GM21423 (cell line): ENCODE results near the gene SYT13.
"Not testable (repeated sequence)": the region's sequence is repeated elsewhere in the genome, so short reads cannot be mapped to it uniquely, and the experiment has no call there.

Experiments used
- ATAC-seq: cut with Tn5 transposase; IDR thresholded peaks from one replicate; pipeline ENCODE4 v1.9.1; 2021; ENCODE audit warnings: mild to moderate bottlenecking, moderate library complexity; ENCODE audit not compliant: unreplicated experiment

Gene SYT13

GRCh38 chr11:45313171-45313865, 27.2 kb upstream of the SYT13 start:
- no peak for ATAC-seq

- no peak for ATAC-seq
Measured at GRCh38 chr11:45305874-45306623, 19.9 kb upstream of the SYT13 start.

- ATAC-seq = no peak
Measured at GRCh38 chr11:45304992-45305335, 18.8 kb upstream of the SYT13 start.

- ATAC-seq = no peak
Measured at GRCh38 chr11:45304111-45304991, 18.2 kb upstream of the SYT13 start.

- ATAC-seq = no peak
Measured at GRCh38 chr11:45303316-45303715, 17.2 kb upstream of the SYT13 start.

- no peak for ATAC-seq
Measured at GRCh38 chr11:45301537-45302246, 15.6 kb upstream of the SYT13 start.

- ATAC-seq = no peak
Measured at GRCh38 chr11:45300715-45301114, 14.6 kb upstream of the SYT13 start.

- no peak for ATAC-seq
Measured at GRCh38 chr11:45298718-45299117, 12.6 kb upstream of the SYT13 start.

GRCh38 chr11:45296075-45296474, 9.9 kb upstream of the SYT13 start:
- no peak for ATAC-seq

- no peak for ATAC-seq
Measured at GRCh38 chr11:45294499-45294898, 8.4 kb upstream of the SYT13 start.

- ATAC-seq = not testable (repeated sequence)
Measured at GRCh38 chr11:45293566-45294192, 7.5 kb upstream of the SYT13 start.

- ATAC-seq = no peak
Measured at GRCh38 chr11:45290586-45290985, 4.4 kb upstream of the SYT13 start.

- ATAC-seq = no peak
Measured at GRCh38 chr11:45289369-45289768, 3.2 kb upstream of the SYT13 start.

GRCh38 chr11:45288339-45288738, 2.2 kb upstream of the SYT13 start:
- ATAC-seq = no peak

GRCh38 chr11:45287316-45287903, 1.3 kb upstream of the SYT13 start:
- ATAC-seq = no peak

- ATAC-seq = no peak
Measured at GRCh38 chr11:45285250-45285828, 802 bp downstream of the SYT13 start.

- ATAC-seq = no peak
Measured at GRCh38 chr11:45282081-45282480, 4.1 kb downstream of the SYT13 start.

GRCh38 chr11:45280449-45280848, 5.7 kb downstream of the SYT13 start:
- ATAC-seq = no peak

GRCh38 chr11:45279645-45280044, 6.5 kb downstream of the SYT13 start:
- no peak for ATAC-seq

- no peak for ATAC-seq
Measured at GRCh38 chr11:45278714-45279113, 7.4 kb downstream of the SYT13 start.
